Activated CD4-positive, alpha-beta T cell treated with anti-CD3 and anti-CD28 coated beads, Interleukin-2, amount 10 ng/mL, durations not matched to agents 24 days and 14 days (primary cell): Measurements from ENCODE around the gene CTXND1. TPM values are rescaled to one million over a fixed set of nuclear protein-coding genes. Genes with fewer than 3 reads are reported as not detected.

Experiments used
- DNase-seq: peaks from one replicate; pipeline ENCODE4 v3.0.0; 2022
- H3K27ac Mint-ChIP-seq: one replicate; pipeline ENCODE4 v1.8.0; 2022; ENCODE audit warnings: mild to moderate bottlenecking, mixed read lengths
- H3K27me3 Mint-ChIP-seq: one replicate; pipeline ENCODE4 v1.8.0; 2022; ENCODE audit warnings: mixed read lengths
- H3K36me3 Mint-ChIP-seq: one replicate; pipeline ENCODE4 v1.8.0; 2022; ENCODE audit warnings: low read depth, mild to moderate bottlenecking, mixed read lengths
- H3K4me1 Mint-ChIP-seq: one replicate; pipeline ENCODE4 v1.8.0; 2021; ENCODE audit warnings: mixed read lengths
- H3K4me3 Mint-ChIP-seq: one replicate; pipeline ENCODE4 v1.8.0; 2022; ENCODE audit warnings: mild to moderate bottlenecking, moderate library complexity, mixed read lengths
- H3K9me3 Mint-ChIP-seq: one replicate; pipeline ENCODE4 v1.8.0; 2021; ENCODE audit warnings: mixed read lengths
- intact Hi-C: fragments of 100-400 bp; cut with micrococcal nuclease; formaldehyde crosslinking; loops from one replicate; pipeline ENCODE4 v1.15.1; 2023
- total RNA-seq: library from RNA; stranded (reverse); gene quantifications from 2 replicates; pipeline ENCODE4 v1.2.3, GENCODE V29; 2022

The CTXND1 gene
- total RNA-seq, 1 donor from 2014 or later: not detected

GRCh38 chr15:80242802-80243201, 9.2 kb downstream of the CTXND1 start:
- no peak for DNase-seq
- Mint-ChIP-seq H3K4me1 (peaks cover 2% of the 10 kb centered on the region), H3K9me3 (no peaks in the 10 kb centered on the region), H3K27ac (no peak overlapping the region), H3K36me3 (no peaks in the 10 kb centered on the region), H3K4me3 (no peak overlapping the region), H3K27me3 (peaks cover 23% of the 10 kb centered on the region)
- intact Hi-C loops: no loop called here

GRCh38 chr15:80242132-80242769, 9.8 kb downstream of the CTXND1 start:
- intact Hi-C loops: no loop called here
- Mint-ChIP-seq H3K27ac (no peak overlapping the region), H3K4me3 (no peak overlapping the region), H3K27me3 (peaks cover 22% of the 10 kb centered on the region), H3K4me1 (peaks cover 2% of the 10 kb centered on the region), H3K36me3 (no peaks in the 10 kb centered on the region), H3K9me3 (no peaks in the 10 kb centered on the region)
- DNase-seq: peak; percentile 66

GRCh38 chr15:80241508-80241907, 10.5 kb downstream of the CTXND1 start:
- peaks cover 16% of the 10 kb centered on the region for H3K27me3 Mint-ChIP-seq
- no peak for DNase-seq
- no peak overlapping the region for H3K27ac Mint-ChIP-seq
- H3K4me3 Mint-ChIP-seq: no peak overlapping the region
- intact Hi-C loops: no loop called here
- no peaks in the 10 kb centered on the region for H3K36me3 Mint-ChIP-seq
- H3K9me3 Mint-ChIP-seq: no peaks in the 10 kb centered on the region
- peaks cover 2% of the 10 kb centered on the region for H3K4me1 Mint-ChIP-seq

- Mint-ChIP-seq H3K36me3 (no peaks in the 10 kb centered on the region), H3K9me3 (no peaks in the 10 kb centered on the region), H3K4me1 (peaks cover 2% of the 10 kb centered on the region), H3K4me3 (no peak overlapping the region), H3K27ac (no peak overlapping the region), H3K27me3 (peaks cover 10% of the 10 kb centered on the region)
- no peak for DNase-seq
- intact Hi-C loops: no loop called here
Measured at GRCh38 chr15:80240276-80240675, 11.7 kb downstream of the CTXND1 start.

- intact Hi-C loops: no loop called here
- Mint-ChIP-seq H3K27ac (no peak overlapping the region), H3K36me3 (no peaks in the 10 kb centered on the region), H3K4me1 (no peaks in the 10 kb centered on the region), H3K4me3 (no peak overlapping the region), H3K9me3 (no peaks in the 10 kb centered on the region), H3K27me3 (peaks cover 19% of the 10 kb centered on the region)
- peak; percentile 81 for DNase-seq
Measured at GRCh38 chr15:80234883-80235282, 17.1 kb downstream of the CTXND1 start.

- DNase-seq: no peak
- no peak overlapping the region for H3K4me3 Mint-ChIP-seq
- intact Hi-C loops: no loop called here
- peaks cover 19% of the 10 kb centered on the region for H3K27me3 Mint-ChIP-seq
- no peaks in the 10 kb centered on the region for H3K4me1 Mint-ChIP-seq
- no peaks in the 10 kb centered on the region for H3K36me3 Mint-ChIP-seq
- no peak overlapping the region for H3K27ac Mint-ChIP-seq
- H3K9me3 Mint-ChIP-seq: no peaks in the 10 kb centered on the region
Measured at GRCh38 chr15:80233581-80233980, 18.4 kb downstream of the CTXND1 start.

- no peaks in the 10 kb centered on the region for H3K4me1 Mint-ChIP-seq
- no peak for DNase-seq
- intact Hi-C loops: no loop called here
Measured at GRCh38 chr15:80231371-80231770, 20.6 kb downstream of the CTXND1 start.

GRCh38 chr15:80228959-80229610, 22.9 kb downstream of the CTXND1 start:
- Mint-ChIP-seq H3K36me3 (no peaks in the 10 kb centered on the region), H3K4me1 (no peaks in the 10 kb centered on the region), H3K27ac (no peak overlapping the region), H3K4me3 (no peak overlapping the region), H3K9me3 (no peaks in the 10 kb centered on the region), H3K27me3 (peaks cover 34% of the 10 kb centered on the region)
- intact Hi-C loops: no loop called here
- DNase-seq: peak; percentile 34

More at GRCh38 chr15:80231371-80231770, 20.6 kb downstream of the CTXND1 start:
- Mint-ChIP-seq H3K9me3 (no peaks in the 10 kb centered on the region), H3K27ac (no peak overlapping the region), H3K27me3 (peaks cover 28% of the 10 kb centered on the region), H3K4me3 (no peak overlapping the region), H3K36me3 (no peaks in the 10 kb centered on the region)

- no peaks in the 10 kb centered on the region for H3K4me1 Mint-ChIP-seq
- H3K27ac Mint-ChIP-seq: no peak overlapping the region
- no peaks in the 10 kb centered on the region for H3K36me3 Mint-ChIP-seq
- intact Hi-C loops: no loop called here
- no peak overlapping the region for H3K4me3 Mint-ChIP-seq
- H3K27me3 Mint-ChIP-seq: peaks cover 3% of the 10 kb centered on the region
- no peak for DNase-seq
- no peaks in the 10 kb centered on the region for H3K9me3 Mint-ChIP-seq
Measured at GRCh38 chr15:80219955-80220354, 32.1 kb downstream of the CTXND1 start.

- no peaks in the 10 kb centered on the region for H3K9me3 Mint-ChIP-seq
- H3K27me3 Mint-ChIP-seq: peaks cover 17% of the 10 kb centered on the region
Measured at GRCh38 chr15:80217327-80217900, 34.6 kb downstream of the CTXND1 start.

GRCh38 chr15:80216911-80217310, 35.1 kb downstream of the CTXND1 start:
- Mint-ChIP-seq H3K36me3 (no peaks in the 10 kb centered on the region), H3K27me3 (peaks cover 18% of the 10 kb centered on the region), H3K4me1 (no peaks in the 10 kb centered on the region), H3K27ac (no peak overlapping the region), H3K4me3 (no peak overlapping the region), H3K9me3 (no peaks in the 10 kb centered on the region)
- intact Hi-C loops: no loop called here
- DNase-seq: no peak

More at GRCh38 chr15:80217327-80217900, 34.6 kb downstream of the CTXND1 start:
- H3K27ac Mint-ChIP-seq: no peak overlapping the region
- intact Hi-C loops: no loop called here
- no peak for DNase-seq
- H3K4me3 Mint-ChIP-seq: no peak overlapping the region
- H3K4me1 Mint-ChIP-seq: no peaks in the 10 kb centered on the region
- no peaks in the 10 kb centered on the region for H3K36me3 Mint-ChIP-seq

- Mint-ChIP-seq H3K36me3 (no peaks in the 10 kb centered on the region), H3K4me3 (no peak overlapping the region), H3K9me3 (no peaks in the 10 kb centered on the region), H3K27ac (no peak overlapping the region), H3K4me1 (no peaks in the 10 kb centered on the region), H3K27me3 (peaks cover 18% of the 10 kb centered on the region)
- no peak for DNase-seq
- intact Hi-C loops: no loop called here
Measured at GRCh38 chr15:80216141-80216540, 35.9 kb downstream of the CTXND1 start.

- DNase-seq: no peak
- intact Hi-C loops: no loop called here
- H3K36me3 Mint-ChIP-seq: no peaks in the 10 kb centered on the region
- no peaks in the 10 kb centered on the region for H3K9me3 Mint-ChIP-seq
- H3K27ac Mint-ChIP-seq: no peak overlapping the region
- no peaks in the 10 kb centered on the region for H3K4me1 Mint-ChIP-seq
- peaks cover 21% of the 10 kb centered on the region for H3K27me3 Mint-ChIP-seq
- H3K4me3 Mint-ChIP-seq: no peak overlapping the region
Measured at GRCh38 chr15:80214910-80215309, 37.1 kb downstream of the CTXND1 start.

- Mint-ChIP-seq H3K4me3 (no peak overlapping the region), H3K4me1 (no peaks in the 10 kb centered on the region), H3K9me3 (no peaks in the 10 kb centered on the region), H3K27ac (no peak overlapping the region), H3K36me3 (no peaks in the 10 kb centered on the region), H3K27me3 (peaks cover 30% of the 10 kb centered on the region)
- intact Hi-C loops: no loop called here
- no peak for DNase-seq
Measured at GRCh38 chr15:80211976-80212375, 40.0 kb downstream of the CTXND1 start.
